Pulmonary artery endothelial cell (primary cell): ENCODE results near the gene ACYP2. TPM values are rescaled to one million over a fixed set of nuclear protein-coding genes. Genes with fewer than 3 reads are reported as not detected.
"Not testable (repeated sequence)": the region's sequence is repeated elsewhere in the genome, so short reads cannot be mapped to it uniquely, and the experiment has no call there.

Experiments
- DNase-seq: peaks from one replicate; pipeline ENCODE4 v3.0.0-alpha.2; 2011; ENCODE audit warnings: low read depth, low spot score
- total RNA-seq: library from RNA; depleted of rRNA; stranded (reverse); fragments of >200 nt; gene quantifications from 2 replicates; pipeline ENCODE4 v1.2.3, GENCODE V29; 2014

The ACYP2 gene
- total RNA-seq, 1 donor from 2014 or later = 3.2 TPM

- DNase-seq = no peak
These were observed 197.7 kb downstream of the ACYP2 start for GRCh38 chr2:54313147-54313546.

DNA sequence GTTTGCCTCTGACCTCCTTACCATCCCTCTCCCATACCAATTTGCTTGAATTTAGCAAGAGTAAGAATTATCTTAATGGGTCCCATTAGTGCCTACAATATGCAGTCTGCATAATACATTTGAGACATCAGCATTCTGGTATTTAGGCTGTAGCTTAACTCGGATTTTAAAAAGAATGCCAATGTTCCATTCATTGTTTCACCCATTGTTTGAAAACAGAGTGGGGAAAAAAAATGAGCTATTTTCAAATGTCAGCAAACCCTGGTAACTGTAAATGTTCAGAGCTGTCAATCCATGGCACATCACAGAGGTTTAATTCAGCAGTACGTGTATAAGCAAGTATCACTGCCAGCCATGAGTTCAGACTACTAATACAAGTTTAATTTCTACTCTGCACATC, 202.6 kb downstream of the ACYP2 start:
- DNase-seq = no peak

DNA sequence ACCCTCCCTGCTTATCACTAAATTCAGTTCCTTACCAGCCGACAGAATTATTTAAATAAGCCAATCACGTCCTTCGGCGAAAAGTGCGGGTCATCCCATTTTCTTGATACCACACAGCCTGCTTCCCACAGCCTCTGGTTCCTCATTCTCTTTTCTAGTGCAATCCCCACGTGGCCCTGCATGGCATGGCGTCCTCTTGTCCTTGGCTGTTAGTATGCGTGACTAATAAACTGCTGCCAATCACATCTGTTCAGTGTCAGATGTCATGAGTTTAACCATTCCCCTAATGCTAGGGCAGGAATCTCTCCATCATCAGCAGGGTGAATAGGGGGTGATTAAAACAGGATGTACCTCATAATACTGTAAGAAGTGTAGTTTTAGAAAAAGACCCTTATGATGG, 203.4 kb downstream of the ACYP2 start:
- no peak for DNase-seq

DNA sequence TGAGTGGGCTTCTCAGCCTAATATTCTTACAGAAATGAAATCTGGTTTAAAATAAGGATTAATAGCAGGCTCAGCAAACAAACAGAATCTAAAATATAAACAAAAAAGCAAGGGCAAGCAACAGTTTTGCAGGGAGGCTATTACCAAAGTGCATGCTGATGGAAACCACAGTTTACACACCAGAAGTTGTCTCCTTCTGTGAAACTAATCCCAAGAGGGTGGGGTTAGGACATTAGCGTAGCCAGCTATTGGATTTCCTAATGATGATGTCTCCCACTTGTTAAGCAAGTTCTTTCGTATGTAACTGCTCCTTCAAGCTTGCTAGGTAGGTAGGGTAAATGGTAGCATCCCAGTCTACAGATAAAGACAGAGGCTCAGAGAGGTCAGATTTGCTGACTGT, 205.6 kb downstream of the ACYP2 start:
- DNase-seq = no peak

GRCh38 chr2:54324517-54324916, 209.1 kb downstream of the ACYP2 start:
- not testable (repeated sequence) for DNase-seq

GRCh38 chr2:54325148-54325547, 209.7 kb downstream of the ACYP2 start:
- DNase-seq = no peak

GRCh38 chr2:54329482-54330161, 214.2 kb downstream of the ACYP2 start:
- DNase-seq = peak; percentile 8

DNA sequence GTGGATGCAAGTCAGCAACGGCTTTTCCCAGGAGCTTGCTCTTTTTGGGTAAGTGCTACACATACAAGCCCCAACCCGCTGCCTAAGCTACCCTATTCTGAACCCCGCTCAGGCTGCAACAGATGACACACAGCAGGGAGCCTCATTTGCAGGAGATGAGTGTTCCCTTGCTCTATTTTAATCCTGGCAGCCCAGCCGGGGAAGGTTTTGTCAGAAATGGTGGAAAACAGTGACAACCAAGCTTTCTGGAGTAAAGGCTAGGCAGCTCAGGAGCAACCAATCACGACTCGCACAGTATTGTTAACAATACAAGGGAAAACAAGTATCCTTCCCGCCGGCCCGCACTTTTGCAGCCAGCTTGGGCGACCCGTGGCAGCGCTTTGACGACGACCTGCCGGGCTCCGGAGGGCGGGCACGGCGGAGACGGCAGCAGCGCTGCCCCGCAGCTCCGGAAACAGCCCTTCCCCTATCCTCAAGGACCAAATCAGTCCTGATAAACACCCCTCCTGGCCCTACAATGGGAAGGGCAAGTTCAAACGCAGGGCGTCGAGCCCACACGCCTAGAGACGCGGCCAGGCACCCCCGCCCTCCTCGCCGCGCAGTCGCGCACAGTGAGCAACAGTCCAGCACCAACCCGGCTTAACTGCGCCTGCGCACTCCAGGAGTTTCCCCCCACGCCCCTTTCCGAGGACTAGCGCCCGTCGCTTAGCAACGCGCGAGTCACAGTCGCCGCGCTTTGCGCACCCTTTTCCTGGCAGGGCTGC, 214.9 kb downstream of the ACYP2 start:
- peak; percentile 78 for DNase-seq

DNA sequence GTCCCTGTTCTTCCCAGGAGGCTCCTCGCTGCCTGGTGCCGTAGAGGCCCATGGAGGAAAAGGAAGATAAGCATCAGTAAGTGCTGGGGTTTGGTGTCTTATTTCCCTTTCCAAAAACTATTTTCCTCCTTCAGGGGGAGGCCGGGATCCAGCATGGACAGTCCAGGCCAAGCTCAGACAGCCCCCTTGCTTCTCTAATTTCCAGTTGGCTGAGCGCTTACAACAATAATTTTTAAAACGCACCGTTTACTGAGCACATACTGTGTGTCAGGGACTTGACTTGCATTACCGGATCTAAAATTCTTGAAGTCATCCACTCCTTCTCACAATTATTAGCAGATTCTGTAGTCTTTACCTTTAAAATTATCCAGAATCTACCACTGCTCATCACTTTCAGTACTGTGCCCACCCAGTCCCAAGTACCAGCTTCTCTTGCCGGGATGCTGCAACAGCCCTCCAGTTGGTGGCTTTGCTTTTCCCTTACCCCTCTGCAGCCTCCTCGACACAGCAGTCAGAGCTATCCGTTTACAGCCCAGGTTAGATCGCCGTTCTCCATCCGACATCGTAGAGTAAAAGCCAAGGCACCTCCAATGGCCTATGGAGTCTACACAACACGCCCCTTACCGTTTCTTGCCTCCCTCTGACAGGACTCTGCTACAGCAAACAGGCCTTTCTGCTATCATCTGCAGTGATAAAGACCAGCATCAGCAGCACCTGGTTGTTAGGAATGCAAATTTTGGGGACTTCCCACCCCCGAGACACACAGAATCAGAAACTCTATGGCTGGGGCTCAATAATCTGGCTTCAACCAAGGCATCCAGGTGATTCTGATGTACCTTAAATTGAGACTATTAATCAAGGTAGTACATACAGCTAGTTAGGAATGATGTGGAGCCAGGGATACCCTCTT, 215.8 kb downstream of the ACYP2 start:
- no peak for DNase-seq

- no peak for DNase-seq
These were observed 217.0 kb downstream of the ACYP2 start for GRCh38 chr2:54332386-54332785.

DNA sequence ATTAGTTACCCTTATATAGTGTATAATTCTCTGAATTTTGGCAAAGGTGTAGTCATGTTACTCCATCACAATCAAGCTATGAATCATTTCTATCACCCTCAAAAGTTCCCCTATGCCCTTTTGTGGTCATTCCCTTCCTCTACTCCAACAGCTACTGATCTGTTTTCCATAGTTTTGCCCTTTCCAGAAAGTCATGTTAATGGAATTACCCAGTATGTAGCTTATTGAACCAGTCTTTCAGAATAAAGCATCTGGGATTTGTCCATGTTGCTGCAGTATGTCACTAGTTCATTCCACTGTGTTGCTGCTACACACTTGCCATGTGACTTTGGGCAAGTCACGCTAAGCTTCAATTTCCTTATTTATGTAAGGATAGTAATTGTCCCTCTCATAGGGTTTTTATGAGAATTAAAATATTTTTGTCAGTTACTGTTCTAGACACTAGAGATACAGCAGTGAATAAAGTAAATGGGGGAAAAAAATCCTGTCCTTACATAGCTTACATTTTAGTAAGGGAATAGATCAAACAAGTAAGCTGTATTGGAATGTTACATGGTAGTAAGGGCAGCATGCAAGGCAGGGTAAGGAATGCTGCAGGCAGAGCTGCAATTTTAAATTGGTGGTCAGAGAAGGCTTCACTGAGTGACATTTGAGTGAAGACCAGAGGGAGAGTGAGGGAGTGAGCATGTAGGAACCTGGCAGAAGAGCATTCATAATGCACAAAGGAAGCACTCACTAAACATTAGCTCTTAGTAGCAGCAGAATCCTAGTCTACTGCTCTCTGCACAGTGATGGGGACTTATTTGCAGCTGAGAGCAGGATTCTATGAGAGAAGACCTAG, 220.9 kb downstream of the ACYP2 start:
- no peak for DNase-seq

- DNase-seq = no peak
These were observed 221.5 kb downstream of the ACYP2 start for GRCh38 chr2:54336977-54337255.

GRCh38 chr2:54341656-54342055, 226.2 kb downstream of the ACYP2 start:
- DNase-seq = no peak

DNA sequence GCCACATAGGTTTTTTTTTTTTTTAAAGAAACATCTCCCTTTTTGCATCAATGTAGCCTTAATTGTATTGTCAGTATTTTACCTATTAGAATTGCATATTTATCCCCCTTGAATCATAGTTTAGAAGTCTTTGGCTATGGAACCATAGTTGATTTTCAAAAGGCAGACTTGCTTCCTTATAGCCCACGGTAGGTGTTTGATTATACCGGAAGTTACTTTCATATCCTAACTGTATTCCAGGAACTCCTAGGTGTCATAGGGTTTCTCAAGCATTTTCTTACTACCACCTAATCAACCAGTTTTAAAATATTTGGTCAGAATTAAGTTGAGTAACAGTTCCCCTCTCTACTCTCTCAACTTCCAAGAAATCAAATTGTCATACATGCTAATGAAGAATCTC, 227.2 kb downstream of the ACYP2 start:
- no peak for DNase-seq

GRCh38 chr2:54347622-54348021, 232.2 kb downstream of the ACYP2 start:
- DNase-seq = no peak

DNA sequence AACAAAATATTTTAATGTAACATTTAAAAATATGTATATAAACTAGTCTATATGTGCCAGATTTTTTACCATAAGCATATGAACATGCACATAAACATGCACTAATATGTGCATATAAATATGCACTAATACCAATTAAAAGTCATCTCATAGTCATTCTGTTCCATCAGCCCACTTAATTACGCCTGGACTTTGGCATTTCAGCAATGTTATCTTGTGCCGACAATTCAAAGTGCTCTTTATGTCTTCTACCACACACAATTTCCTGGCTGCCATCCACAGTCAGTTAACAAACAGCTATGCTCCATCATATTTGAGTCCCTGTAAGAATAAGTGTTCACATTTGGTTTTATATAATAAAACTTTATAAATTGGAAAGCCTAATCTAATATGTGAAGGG, 233.2 kb downstream of the ACYP2 start:
- no peak for DNase-seq

DNA sequence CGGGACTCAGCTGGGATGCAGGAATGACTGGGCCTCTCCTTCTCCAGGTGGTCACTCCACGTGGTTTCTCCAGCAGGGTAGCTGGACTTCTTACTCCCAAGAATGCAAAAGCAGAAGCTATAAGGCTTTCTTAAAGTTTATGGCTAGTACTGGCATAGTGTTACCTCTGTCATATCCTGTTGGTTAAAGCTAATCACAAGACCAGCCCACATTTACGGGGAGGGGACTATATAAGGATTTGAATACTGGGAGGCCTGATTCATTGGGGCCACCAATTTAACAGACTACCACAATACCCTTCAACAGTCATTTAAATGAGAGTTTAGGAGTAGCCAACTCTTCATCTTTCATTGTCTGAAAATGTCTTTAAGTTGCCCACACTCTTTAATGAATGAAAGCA, 235.0 kb downstream of the ACYP2 start:
- no peak for DNase-seq

DNA sequence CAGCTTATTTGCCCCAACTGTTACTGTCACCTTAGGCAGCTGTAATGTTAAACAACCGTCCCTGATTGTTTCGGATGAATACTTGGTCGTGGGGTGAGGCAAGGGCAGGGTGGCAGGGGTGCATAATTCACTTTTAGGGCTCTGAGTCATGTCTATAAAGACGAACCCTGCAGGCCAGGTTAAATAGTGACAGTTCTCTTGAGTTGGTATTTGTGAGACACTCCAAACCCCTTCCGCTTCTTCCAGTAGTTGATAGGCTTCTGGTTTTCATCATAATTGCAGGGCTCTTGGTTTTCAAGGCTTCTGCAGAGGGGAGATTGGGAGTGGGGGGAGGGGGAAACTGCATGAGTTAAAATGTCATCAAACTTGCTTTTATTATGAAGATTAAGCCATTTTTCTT, 237.8 kb downstream of the ACYP2 start:
- DNase-seq = no peak
